Measurements from ENCODE around the gene KIAA1328. TPM values are rescaled to one million over a fixed set of nuclear protein-coding genes. Genes with fewer than 3 reads are reported as not detected.

Gene KIAA1328
- total and polyA plus RNA-seq, 2 donors (not counting 3 experiments of a cell fraction or from before 2014, with no cell fraction given), result 2.7 to 6.5 TPM

- H3K36me3 ChIP-seq (ENCODE audit: control insufficient read depth in 2 of 2, extremely low read depth in 1 of 2, insufficient read depth in 2 of 2, low read length in 2 of 2), result no peaks in the 10 kb centered on the region
- no peaks in the 10 kb centered on the region for H3K4me1 ChIP-seq (ENCODE audit: control insufficient read depth, extremely low read depth, insufficient read depth, low read length)
- dilution Hi-C loops (cut with MboI; ENCODE audit: extremely low pct_ligation_motif_present, low sequenced_read_pairs) (no loop called here), intact Hi-C loops (cut with micrococcal nuclease) (no loop called here)
- no peaks in the 10 kb centered on the region for H4K20me1 ChIP-seq (replicated peaks; ENCODE audit: control insufficient read depth, extremely low read depth, insufficient read depth, low read length)
- no peaks in the 10 kb centered on the region for H3K9me3 ChIP-seq (replicated peaks; ENCODE audit: control insufficient read depth, insufficient read depth, low read length)
- BruUV-seq (replicated peaks), result no TSS peak
- H3K79me2 ChIP-seq (ENCODE audit: control insufficient read depth, insufficient read depth, low read length), result no peaks in the 10 kb centered on the region
- DNase-seq (ENCODE audit: low read depth, low spot score) (no peak), FAIRE-seq (no peak)
- H3K4me2 ChIP-seq (ENCODE audit: insufficient read depth, low read length), result no peak overlapping the region
- CTCF ChIA-PET, result no interaction called here
- TF ChIP-seq GATA2 (IDR thresholded peaks at IDR 0.05; ENCODE audit: insufficient read depth, insufficient read length, low read depth, low read length) (no peak), POLR2AphosphoS5 (IDR thresholded peaks at IDR 0.05; ENCODE audit: insufficient read depth, low read depth, low read length) (no peak), JUN (IDR thresholded peaks at IDR 0.05; ENCODE audit: borderline replicate concordance, insufficient read depth, insufficient read length, low read depth) (no peak), EZH2 (IDR thresholded peaks at IDR 0.05; ENCODE audit: borderline replicate concordance, low read depth, low read length, severe bottlenecking) (no peak), MYC (IDR thresholded peaks at IDR 0.05; ENCODE audit: low read depth, low read length) (no peak), FOS (IDR thresholded peaks at IDR 0.05; ENCODE audit: borderline replicate concordance, insufficient read depth, low read length) (no peak), MAX (IDR thresholded peaks at IDR 0.05; ENCODE audit: insufficient read depth, insufficient read length) (no peak)
- TF ChIP-seq, protein P1, sequence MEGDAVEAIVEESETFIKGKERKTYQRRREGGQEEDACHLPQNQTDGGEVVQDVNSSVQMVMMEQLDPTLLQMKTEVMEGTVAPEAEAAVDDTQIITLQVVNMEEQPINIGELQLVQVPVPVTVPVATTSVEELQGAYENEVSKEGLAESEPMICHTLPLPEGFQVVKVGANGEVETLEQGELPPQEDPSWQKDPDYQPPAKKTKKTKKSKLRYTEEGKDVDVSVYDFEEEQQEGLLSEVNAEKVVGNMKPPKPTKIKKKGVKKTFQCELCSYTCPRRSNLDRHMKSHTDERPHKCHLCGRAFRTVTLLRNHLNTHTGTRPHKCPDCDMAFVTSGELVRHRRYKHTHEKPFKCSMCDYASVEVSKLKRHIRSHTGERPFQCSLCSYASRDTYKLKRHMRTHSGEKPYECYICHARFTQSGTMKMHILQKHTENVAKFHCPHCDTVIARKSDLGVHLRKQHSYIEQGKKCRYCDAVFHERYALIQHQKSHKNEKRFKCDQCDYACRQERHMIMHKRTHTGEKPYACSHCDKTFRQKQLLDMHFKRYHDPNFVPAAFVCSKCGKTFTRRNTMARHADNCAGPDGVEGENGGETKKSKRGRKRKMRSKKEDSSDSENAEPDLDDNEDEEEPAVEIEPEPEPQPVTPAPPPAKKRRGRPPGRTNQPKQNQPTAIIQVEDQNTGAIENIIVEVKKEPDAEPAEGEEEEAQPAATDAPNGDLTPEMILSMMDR (IDR thresholded peaks at IDR 0.05; ENCODE audit: extremely low read depth in 1 of 2, insufficient read depth in 1 of 2, low read depth in 1 of 2, low read length in 2 of 2), result no peak
- POLR2A ChIA-PET, result no interaction called here
- H3K9ac ChIP-seq (replicated peaks; ENCODE audit: extremely low read depth, insufficient read depth, low read length), result no peak overlapping the region
- H3K27me3 ChIP-seq (ENCODE audit: control insufficient read depth in 2 of 2, insufficient read depth in 2 of 2, low read length in 2 of 2), result no peaks in the 10 kb centered on the region
- H3K27ac ChIP-seq (ENCODE audit: insufficient read depth, low read depth, low read length), result no peak overlapping the region
- H3K4me3 ChIP-seq (replicated peaks in 1 of 3; ENCODE audit: insufficient read depth in 1 of 3, low read depth in 1 of 3, low read length in 3 of 3), result no peak overlapping the region
- H2AFZ ChIP-seq (ENCODE audit: low read depth, low read length), result no peak overlapping the region
- H3K9me1 ChIP-seq (replicated peaks; ENCODE audit: control insufficient read depth, extremely low read depth, insufficient read depth, low read length), result no peaks in the 10 kb centered on the region
Measured at GRCh38 chr18:36974686-36975085, 145.8 kb downstream of the KIAA1328 start.
